GM23338 (cell line): Measurements from ENCODE around the gene ATG7. TPM values are rescaled to one million over a fixed set of nuclear protein-coding genes. Genes with fewer than 3 reads are reported as not detected.

ENCODE experiments used
- ATAC-seq: fragments of 200-7000 bp; cut with Tn5 transposase; 3 replicates; pipeline ENCODE4 v1.9.1; 2020
- DNase-seq: peaks from one replicate; pipeline ENCODE4 v3.0.0-alpha.2; 2015; ENCODE audit warnings: low spot score
- H2AFZ ChIP-seq: fragments of 200-600 bp; sonication (generic); 2 replicates; pipeline ENCODE4 v1.8.0; 2016; ENCODE audit warnings: antibody characterized with exemption, mild to moderate bottlenecking, moderate library complexity
- H3F3A ChIP-seq: fragments of 200-600 bp; sonication (generic); replicated peaks from 2 replicates; pipeline ENCODE4 v1.8.0; 2017; ENCODE audit warnings: antibody characterized with exemption, mixed run types, low read depth
- H3K27ac ChIP-seq: fragments of 200-600 bp; sonication (generic); 2 replicates; pipeline ENCODE4 v1.6.1; 2016; ENCODE audit warnings: low read depth
- H3K27me3 ChIP-seq: fragments of 200-600 bp; sonication (generic); 2 replicates; pipeline ENCODE4 v1.8.0; 2016; ENCODE audit warnings: mild to moderate bottlenecking, mixed run types, moderate library complexity; ENCODE audit not compliant: insufficient read depth
- H3K36me3 ChIP-seq: fragments of 200-600 bp; sonication (generic); 2 replicates; pipeline ENCODE4 v1.8.0; 2016; ENCODE audit warnings: mild to moderate bottlenecking; ENCODE audit not compliant: insufficient read depth
- H3K4me1 ChIP-seq: fragments of 200-600 bp; sonication (generic); 2 replicates; pipeline ENCODE4 v1.8.0; 2016; ENCODE audit warnings: mild to moderate bottlenecking, moderate library complexity; ENCODE audit not compliant: insufficient read depth
- H3K4me2 ChIP-seq: fragments of 200-600 bp; sonication (generic); 2 replicates; pipeline ENCODE4 v1.7.1; 2017; ENCODE audit warnings: mixed run types
- H3K4me3 ChIP-seq: fragments of 200-600 bp; sonication (generic); 2 replicates; pipeline ENCODE4 v1.6.1; 2016; ENCODE audit warnings: mixed run types
- H3K79me2 ChIP-seq: fragments of 200-600 bp; sonication (generic); replicated peaks from 2 replicates; pipeline ENCODE4 v1.8.0; 2017; ENCODE audit warnings: mild to moderate bottlenecking; ENCODE audit not compliant: insufficient read depth
- H3K9me2 ChIP-seq: fragments of 200-600 bp; sonication (generic); 2 replicates; pipeline ENCODE4 v1.8.0; 2017; ENCODE audit not compliant: insufficient read depth
- H4K20me1 ChIP-seq: fragments of 200-600 bp; sonication (generic); replicated peaks from 2 replicates; pipeline ENCODE4 v1.8.0; 2017; ENCODE audit warnings: mild to moderate bottlenecking; ENCODE audit not compliant: insufficient read depth
- H3K27ac Mint-ChIP-seq: 2 replicates; pipeline ENCODE4 v1.8.0; 2020; ENCODE audit warnings: inconsistent platforms, mild to moderate bottlenecking, moderate library complexity, mixed read lengths
- H3K27me3 Mint-ChIP-seq: 3 replicates; pipeline ENCODE4 v1.8.0; 2022; ENCODE audit warnings: low read depth, mild to moderate bottlenecking, moderate library complexity, mixed read lengths, inconsistent platforms; ENCODE audit not compliant: insufficient read depth, poor library complexity
- H3K36me3 Mint-ChIP-seq: 3 replicates; pipeline ENCODE4 v1.8.0; 2021; ENCODE audit warnings: low read depth, mild to moderate bottlenecking, inconsistent platforms, moderate library complexity, mixed read lengths
- H3K4me1 Mint-ChIP-seq: 3 replicates; pipeline ENCODE4 v1.8.0; 2020; ENCODE audit warnings: mild to moderate bottlenecking, inconsistent platforms, mixed read lengths
- H3K4me3 Mint-ChIP-seq: 3 replicates; pipeline ENCODE4 v1.8.0; 2021; ENCODE audit warnings: moderate library complexity, mild to moderate bottlenecking, inconsistent platforms, mixed read lengths
- H3K9me3 Mint-ChIP-seq: 3 replicates; pipeline ENCODE4 v1.8.0; 2020; ENCODE audit warnings: moderate library complexity, mild to moderate bottlenecking, inconsistent platforms, mixed read lengths
- CREB1 ChIP-seq: fragments of 250-450 bp; sonication (Bioruptor Pico); IDR thresholded peaks from 2 replicates; pipeline ENCODE4 v1.5.0; 2020; ENCODE audit warnings: low read depth, mild to moderate bottlenecking, moderate library complexity
- EZH2 ChIP-seq: fragments of 200-600 bp; sonication (generic); IDR thresholded peaks from one replicate; pipeline ENCODE4 v1.8.0; 2017; ENCODE audit warnings: antibody characterized with exemption, mild to moderate bottlenecking, low read depth; ENCODE audit not compliant: unreplicated experiment
- EZH2phosphoT487 ChIP-seq: fragments of 200-600 bp; sonication (generic); IDR thresholded peaks from one replicate; pipeline ENCODE4 v1.8.1; 2018; ENCODE audit warnings: antibody characterized with exemption; ENCODE audit not compliant: unreplicated experiment
- JUNB ChIP-seq: IDR thresholded peaks from one replicate; pipeline ENCODE4 v1.6.1; 2016; ENCODE audit warnings: antibody characterized with exemption; ENCODE audit not compliant: unreplicated experiment
- NANOG ChIP-seq: IDR thresholded peaks from 2 replicates; pipeline ENCODE4 v1.6.1; 2016; ENCODE audit warnings: antibody characterized with exemption, borderline replicate concordance
- POLR2AphosphoS5 ChIP-seq: IDR thresholded peaks from 2 replicates; pipeline ENCODE4 v1.6.1; 2016; ENCODE audit warnings: antibody characterized with exemption, low read depth
- STAT1 ChIP-seq: IDR thresholded peaks from one replicate; pipeline ENCODE4 v1.6.1; 2016; ENCODE audit warnings: antibody characterized with exemption; ENCODE audit not compliant: unreplicated experiment
- ZNF114 ChIP-seq: fragments of 250-450 bp; sonication (Bioruptor Pico); IDR thresholded peaks from 2 replicates; pipeline ENCODE4 v1.5.0; 2020; ENCODE audit warnings: mild to moderate bottlenecking, moderate library complexity
- ZNF331 ChIP-seq: fragments of 250-450 bp; sonication (Bioruptor Pico); IDR thresholded peaks from 2 replicates; pipeline ENCODE4 v1.5.0; 2020; ENCODE audit warnings: low read depth, mild to moderate bottlenecking, moderate library complexity
- polyA plus RNA-seq: library from polyadenylated mRNA; unstranded; fragments of >200 nt; fragmentation: Nextera tagmentation; extraction: Ambion mirVana; gene quantifications from 2 replicates; pipeline ENCODE4 v1.2.1, GENCODE V29; 2016
- total RNA-seq: library from RNA; depleted of rRNA; stranded (reverse); fragments of >200 nt; shearing (Covaris generic); gene quantifications from 2 replicates; pipeline ENCODE4 v1.2.3, GENCODE V29; 2014
- TF ChIP-seq, protein P1 (sequence below), 2 experiments: fragments of 200-600 bp in 1 of 2; sonication (generic) in 1 of 2; conservative IDR thresholded peaks; 2 replicates each; pipeline versions ENCODE4 v1.5.1 to v1.6.1; 2016 to 2017; ENCODE audit warnings: antibody characterized with exemption in 2 of 2, low read depth in 2 of 2, mild to moderate bottlenecking in 2 of 2, moderate library complexity in 1 of 2
- TF ChIP-seq, protein P2 (sequence below): IDR thresholded peaks from one replicate; pipeline ENCODE4 v1.6.1; 2018; ENCODE audit warnings: antibody characterized with exemption; ENCODE audit not compliant: unreplicated experiment
- TF ChIP-seq, protein P3 (sequence below): fragments of 250-450 bp; sonication (Bioruptor Pico); IDR thresholded peaks from 2 replicates; pipeline ENCODE4 v1.5.0; 2020; ENCODE audit warnings: mild to moderate bottlenecking, moderate library complexity
- TF ChIP-seq, protein P4 (sequence below): IDR thresholded peaks from 2 replicates; pipeline ENCODE4 v1.6.1; 2016; ENCODE audit warnings: antibody characterized with exemption

ATG7 gene
- total and polyA plus RNA-seq, 2 experiments from 2014 or later: 16.2 to 36.7 TPM

DNA sequence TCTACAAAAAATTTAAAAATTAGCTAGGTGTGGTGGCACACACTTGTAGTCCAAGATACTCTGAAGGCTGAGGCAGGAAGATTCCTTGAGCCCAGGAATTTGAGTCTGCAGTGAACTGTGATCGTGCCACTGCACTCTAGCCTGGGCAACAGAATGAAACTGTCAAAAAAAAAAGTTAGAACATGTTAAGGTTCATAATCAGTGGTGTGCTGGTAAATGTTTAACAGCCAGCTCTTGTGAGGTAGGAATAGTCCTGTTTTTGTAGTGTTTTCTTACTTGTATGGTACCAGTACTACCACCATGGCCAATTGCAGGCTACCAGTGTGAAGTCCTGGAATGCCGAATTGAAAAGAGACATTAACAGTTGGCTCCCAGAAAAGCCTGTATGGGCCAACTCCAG lies 50.7 kb downstream of the ATG7 start:
- H3K36me3 ChIP-seq: no peaks in the 10 kb centered on the region
- Mint-ChIP-seq H3K27me3 (peaks cover 1% of the 10 kb centered on the region), H3K9me3 (no peaks in the 10 kb centered on the region), H3K4me1 (peaks cover 13% of the 10 kb centered on the region; the same call in 2 of the 3 replicates), H3K36me3 (peaks cover 13% of the 10 kb centered on the region), H3K27ac (no peak overlapping the region), H3K4me3 (no peak overlapping the region)
- no peaks in the 10 kb centered on the region for H3F3A ChIP-seq
- H3K4me3 ChIP-seq: no peak overlapping the region
- no peaks in the 10 kb centered on the region for H3K79me2 ChIP-seq
- H3K4me2 ChIP-seq: no peak overlapping the region
- H4K20me1 ChIP-seq: no peaks in the 10 kb centered on the region
- ATAC-seq (no peak), DNase-seq (no peak)
- no peaks in the 10 kb centered on the region for H3K9me2 ChIP-seq
- no peaks in the 10 kb centered on the region; the same call in 1 of the 2 replicates for H3K4me1 ChIP-seq
- no peaks in the 10 kb centered on the region for H3K27me3 ChIP-seq
- no peak overlapping the region for H2AFZ ChIP-seq
- no peak overlapping the region for H3K27ac ChIP-seq
- no peak for TF ChIP-seq EZH2
- TF ChIP-seq ZNF114 (CRISPR knock-in tag): no peak
- no peak for TF ChIP-seq POLR2AphosphoS5
- TF ChIP-seq, protein P1, sequence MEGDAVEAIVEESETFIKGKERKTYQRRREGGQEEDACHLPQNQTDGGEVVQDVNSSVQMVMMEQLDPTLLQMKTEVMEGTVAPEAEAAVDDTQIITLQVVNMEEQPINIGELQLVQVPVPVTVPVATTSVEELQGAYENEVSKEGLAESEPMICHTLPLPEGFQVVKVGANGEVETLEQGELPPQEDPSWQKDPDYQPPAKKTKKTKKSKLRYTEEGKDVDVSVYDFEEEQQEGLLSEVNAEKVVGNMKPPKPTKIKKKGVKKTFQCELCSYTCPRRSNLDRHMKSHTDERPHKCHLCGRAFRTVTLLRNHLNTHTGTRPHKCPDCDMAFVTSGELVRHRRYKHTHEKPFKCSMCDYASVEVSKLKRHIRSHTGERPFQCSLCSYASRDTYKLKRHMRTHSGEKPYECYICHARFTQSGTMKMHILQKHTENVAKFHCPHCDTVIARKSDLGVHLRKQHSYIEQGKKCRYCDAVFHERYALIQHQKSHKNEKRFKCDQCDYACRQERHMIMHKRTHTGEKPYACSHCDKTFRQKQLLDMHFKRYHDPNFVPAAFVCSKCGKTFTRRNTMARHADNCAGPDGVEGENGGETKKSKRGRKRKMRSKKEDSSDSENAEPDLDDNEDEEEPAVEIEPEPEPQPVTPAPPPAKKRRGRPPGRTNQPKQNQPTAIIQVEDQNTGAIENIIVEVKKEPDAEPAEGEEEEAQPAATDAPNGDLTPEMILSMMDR (conservative IDR thresholded peaks at IDR 0.05; ENCODE audit: low read depth in 2 of 2): no peak
- TF ChIP-seq, protein P2, sequence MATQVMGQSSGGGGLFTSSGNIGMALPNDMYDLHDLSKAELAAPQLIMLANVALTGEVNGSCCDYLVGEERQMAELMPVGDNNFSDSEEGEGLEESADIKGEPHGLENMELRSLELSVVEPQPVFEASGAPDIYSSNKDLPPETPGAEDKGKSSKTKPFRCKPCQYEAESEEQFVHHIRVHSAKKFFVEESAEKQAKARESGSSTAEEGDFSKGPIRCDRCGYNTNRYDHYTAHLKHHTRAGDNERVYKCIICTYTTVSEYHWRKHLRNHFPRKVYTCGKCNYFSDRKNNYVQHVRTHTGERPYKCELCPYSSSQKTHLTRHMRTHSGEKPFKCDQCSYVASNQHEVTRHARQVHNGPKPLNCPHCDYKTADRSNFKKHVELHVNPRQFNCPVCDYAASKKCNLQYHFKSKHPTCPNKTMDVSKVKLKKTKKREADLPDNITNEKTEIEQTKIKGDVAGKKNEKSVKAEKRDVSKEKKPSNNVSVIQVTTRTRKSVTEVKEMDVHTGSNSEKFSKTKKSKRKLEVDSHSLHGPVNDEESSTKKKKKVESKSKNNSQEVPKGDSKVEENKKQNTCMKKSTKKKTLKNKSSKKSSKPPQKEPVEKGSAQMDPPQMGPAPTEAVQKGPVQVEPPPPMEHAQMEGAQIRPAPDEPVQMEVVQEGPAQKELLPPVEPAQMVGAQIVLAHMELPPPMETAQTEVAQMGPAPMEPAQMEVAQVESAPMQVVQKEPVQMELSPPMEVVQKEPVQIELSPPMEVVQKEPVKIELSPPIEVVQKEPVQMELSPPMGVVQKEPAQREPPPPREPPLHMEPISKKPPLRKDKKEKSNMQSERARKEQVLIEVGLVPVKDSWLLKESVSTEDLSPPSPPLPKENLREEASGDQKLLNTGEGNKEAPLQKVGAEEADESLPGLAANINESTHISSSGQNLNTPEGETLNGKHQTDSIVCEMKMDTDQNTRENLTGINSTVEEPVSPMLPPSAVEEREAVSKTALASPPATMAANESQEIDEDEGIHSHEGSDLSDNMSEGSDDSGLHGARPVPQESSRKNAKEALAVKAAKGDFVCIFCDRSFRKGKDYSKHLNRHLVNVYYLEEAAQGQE: no peak
- TF ChIP-seq CREB1: no peak
- no peak for TF ChIP-seq JUNB
- TF ChIP-seq STAT1: no peak
- TF ChIP-seq ZNF331 (CRISPR knock-in tag): no peak
- TF ChIP-seq EZH2phosphoT487: no peak
- TF ChIP-seq, protein P3, sequence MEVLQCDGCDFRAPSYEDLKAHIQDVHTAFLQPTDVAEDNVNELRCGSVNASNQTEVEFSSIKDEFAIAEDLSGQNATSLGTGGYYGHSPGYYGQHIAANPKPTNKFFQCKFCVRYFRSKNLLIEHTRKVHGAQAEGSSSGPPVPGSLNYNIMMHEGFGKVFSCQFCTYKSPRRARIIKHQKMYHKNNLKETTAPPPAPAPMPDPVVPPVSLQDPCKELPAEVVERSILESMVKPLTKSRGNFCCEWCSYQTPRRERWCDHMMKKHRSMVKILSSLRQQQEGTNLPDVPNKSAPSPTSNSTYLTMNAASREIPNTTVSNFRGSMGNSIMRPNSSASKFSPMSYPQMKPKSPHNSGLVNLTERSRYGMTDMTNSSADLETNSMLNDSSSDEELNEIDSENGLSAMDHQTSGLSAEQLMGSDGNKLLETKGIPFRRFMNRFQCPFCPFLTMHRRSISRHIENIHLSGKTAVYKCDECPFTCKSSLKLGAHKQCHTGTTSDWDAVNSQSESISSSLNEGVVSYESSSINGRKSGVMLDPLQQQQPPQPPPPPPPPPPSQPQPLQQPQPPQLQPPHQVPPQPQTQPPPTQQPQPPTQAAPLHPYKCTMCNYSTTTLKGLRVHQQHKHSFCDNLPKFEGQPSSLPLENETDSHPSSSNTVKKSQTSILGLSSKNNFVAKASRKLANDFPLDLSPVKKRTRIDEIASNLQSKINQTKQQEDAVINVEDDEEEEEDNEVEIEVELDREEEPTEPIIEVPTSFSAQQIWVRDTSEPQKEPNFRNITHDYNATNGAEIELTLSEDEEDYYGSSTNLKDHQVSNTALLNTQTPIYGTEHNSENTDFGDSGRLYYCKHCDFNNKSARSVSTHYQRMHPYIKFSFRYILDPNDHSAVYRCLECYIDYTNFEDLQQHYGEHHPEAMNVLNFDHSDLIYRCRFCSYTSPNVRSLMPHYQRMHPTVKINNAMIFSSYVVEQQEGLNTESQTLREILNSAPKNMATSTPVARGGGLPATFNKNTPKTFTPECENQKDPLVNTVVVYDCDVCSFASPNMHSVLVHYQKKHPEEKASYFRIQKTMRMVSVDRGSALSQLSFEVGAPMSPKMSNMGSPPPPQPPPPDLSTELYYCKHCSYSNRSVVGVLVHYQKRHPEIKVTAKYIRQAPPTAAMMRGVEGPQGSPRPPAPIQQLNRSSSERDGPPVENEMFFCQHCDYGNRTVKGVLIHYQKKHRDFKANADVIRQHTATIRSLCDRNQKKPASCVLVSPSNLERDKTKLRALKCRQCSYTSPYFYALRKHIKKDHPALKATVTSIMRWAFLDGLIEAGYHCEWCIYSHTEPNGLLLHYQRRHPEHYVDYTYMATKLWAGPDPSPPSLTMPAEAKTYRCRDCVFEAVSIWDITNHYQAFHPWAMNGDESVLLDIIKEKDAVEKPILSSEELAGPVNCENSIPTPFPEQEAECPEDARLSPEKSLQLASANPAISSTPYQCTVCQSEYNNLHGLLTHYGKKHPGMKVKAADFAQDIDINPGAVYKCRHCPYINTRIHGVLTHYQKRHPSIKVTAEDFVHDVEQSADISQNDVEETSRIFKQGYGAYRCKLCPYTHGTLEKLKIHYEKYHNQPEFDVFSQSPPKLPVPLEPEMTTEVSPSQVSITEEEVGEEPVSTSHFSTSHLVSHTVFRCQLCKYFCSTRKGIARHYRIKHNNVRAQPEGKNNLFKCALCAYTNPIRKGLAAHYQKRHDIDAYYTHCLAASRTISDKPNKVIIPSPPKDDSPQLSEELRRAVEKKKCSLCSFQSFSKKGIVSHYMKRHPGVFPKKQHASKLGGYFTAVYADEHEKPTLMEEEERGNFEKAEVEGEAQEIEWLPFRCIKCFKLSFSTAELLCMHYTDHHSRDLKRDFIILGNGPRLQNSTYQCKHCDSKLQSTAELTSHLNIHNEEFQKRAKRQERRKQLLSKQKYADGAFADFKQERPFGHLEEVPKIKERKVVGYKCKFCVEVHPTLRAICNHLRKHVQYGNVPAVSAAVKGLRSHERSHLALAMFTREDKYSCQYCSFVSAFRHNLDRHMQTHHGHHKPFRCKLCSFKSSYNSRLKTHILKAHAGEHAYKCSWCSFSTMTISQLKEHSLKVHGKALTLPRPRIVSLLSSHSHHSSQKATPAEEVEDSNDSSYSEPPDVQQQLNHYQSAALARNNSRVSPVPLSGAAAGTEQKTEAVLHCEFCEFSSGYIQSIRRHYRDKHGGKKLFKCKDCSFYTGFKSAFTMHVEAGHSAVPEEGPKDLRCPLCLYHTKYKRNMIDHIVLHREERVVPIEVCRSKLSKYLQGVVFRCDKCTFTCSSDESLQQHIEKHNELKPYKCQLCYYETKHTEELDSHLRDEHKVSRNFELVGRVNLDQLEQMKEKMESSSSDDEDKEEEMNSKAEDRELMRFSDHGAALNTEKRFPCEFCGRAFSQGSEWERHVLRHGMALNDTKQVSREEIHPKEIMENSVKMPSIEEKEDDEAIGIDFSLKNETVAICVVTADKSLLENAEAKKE (CRISPR knock-in tag): no peak
- TF ChIP-seq, protein P4, sequence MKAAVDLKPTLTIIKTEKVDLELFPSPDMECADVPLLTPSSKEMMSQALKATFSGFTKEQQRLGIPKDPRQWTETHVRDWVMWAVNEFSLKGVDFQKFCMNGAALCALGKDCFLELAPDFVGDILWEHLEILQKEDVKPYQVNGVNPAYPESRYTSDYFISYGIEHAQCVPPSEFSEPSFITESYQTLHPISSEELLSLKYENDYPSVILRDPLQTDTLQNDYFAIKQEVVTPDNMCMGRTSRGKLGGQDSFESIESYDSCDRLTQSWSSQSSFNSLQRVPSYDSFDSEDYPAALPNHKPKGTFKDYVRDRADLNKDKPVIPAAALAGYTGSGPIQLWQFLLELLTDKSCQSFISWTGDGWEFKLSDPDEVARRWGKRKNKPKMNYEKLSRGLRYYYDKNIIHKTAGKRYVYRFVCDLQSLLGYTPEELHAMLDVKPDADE: no peak
- TF ChIP-seq NANOG: no peak
